22Rv1 (cell line): ENCODE results near the gene ANO7.

ENCODE experiments used
- H3K27ac ChIP-seq: fragments of 450-650 bp; 2 replicates; pipeline ENCODE4 v1.5.1; 2017
- ZFX ChIP-seq: fragments of 450-650 bp; IDR thresholded peaks from 2 replicates; pipeline ENCODE4 v1.6.1; 2017; ENCODE audit warnings: antibody characterized with exemption, borderline replicate concordance
- TF ChIP-seq, protein P1 (sequence below): fragments of 450-650 bp; IDR thresholded peaks from 2 replicates; pipeline ENCODE4 v1.5.1; 2017; ENCODE audit warnings: mild to moderate bottlenecking

ANO7 gene

DNA sequence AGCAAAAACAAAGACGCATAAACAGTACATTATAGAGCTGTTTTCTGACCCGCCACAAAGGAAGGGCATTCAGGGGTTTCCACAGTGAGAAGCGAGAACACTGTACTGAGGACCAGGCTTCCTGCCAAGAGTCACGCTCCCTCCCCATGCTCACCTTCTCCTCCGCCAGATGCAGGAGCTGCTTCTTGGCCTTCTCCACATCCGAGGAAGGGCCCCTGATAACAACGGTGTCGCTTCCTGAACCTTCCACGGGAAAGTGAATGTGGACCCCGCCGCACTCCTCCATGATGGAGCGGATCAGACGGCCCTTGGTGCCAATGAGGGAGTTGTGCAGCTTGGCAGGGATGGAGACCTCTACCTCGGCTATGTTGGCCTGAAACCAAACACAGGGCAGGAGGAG lies 53.8 kb downstream of the ANO7 start:
- no peak overlapping the region for H3K27ac ChIP-seq
- no peak for TF ChIP-seq ZFX
- TF ChIP-seq, protein P1, sequence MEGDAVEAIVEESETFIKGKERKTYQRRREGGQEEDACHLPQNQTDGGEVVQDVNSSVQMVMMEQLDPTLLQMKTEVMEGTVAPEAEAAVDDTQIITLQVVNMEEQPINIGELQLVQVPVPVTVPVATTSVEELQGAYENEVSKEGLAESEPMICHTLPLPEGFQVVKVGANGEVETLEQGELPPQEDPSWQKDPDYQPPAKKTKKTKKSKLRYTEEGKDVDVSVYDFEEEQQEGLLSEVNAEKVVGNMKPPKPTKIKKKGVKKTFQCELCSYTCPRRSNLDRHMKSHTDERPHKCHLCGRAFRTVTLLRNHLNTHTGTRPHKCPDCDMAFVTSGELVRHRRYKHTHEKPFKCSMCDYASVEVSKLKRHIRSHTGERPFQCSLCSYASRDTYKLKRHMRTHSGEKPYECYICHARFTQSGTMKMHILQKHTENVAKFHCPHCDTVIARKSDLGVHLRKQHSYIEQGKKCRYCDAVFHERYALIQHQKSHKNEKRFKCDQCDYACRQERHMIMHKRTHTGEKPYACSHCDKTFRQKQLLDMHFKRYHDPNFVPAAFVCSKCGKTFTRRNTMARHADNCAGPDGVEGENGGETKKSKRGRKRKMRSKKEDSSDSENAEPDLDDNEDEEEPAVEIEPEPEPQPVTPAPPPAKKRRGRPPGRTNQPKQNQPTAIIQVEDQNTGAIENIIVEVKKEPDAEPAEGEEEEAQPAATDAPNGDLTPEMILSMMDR: no peak

DNA sequence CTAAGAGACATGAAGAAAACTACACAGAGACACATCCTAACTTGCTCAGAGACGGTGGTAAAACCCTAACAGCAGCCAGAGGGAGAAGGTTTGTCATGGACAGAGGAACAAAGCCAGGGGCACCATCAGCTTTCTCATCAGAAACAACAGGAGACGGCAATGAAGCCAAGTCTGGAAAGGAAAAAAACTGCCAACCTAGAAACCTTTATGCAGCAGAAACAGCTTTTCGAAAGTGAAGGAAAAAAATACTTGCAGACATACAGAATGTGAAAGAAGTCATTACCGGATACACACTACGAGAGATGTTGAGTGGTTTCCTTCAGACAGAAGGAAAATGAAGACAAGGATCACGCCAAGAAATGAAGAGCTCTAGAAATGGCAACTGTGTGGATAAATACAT lies 55.9 kb downstream of the ANO7 start:
- no peak for TF ChIP-seq ZFX
- TF ChIP-seq, protein P1: no peak
- no peak overlapping the region for H3K27ac ChIP-seq

DNA sequence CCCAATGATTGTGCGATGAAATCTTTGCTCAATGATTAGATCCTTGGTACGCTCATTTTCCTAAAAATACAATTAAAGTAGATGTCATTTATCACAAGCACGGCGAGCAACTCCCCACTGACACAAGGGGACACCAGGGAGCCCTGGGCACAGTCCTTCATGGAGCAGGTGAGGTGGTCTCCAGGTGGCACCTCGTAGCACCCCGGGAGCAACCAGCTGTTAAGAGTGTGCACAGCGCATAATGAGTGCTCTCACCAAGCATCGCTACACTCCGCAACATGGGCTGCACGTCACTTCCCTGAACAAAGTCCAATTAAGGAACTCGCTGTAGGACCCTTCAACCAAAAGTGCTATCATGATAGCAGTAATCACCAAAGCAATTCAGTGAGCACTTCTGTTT lies 59.8 kb downstream of the ANO7 start:
- TF ChIP-seq, protein P1: no peak
- no peak for TF ChIP-seq ZFX
- no peak overlapping the region for H3K27ac ChIP-seq

DNA sequence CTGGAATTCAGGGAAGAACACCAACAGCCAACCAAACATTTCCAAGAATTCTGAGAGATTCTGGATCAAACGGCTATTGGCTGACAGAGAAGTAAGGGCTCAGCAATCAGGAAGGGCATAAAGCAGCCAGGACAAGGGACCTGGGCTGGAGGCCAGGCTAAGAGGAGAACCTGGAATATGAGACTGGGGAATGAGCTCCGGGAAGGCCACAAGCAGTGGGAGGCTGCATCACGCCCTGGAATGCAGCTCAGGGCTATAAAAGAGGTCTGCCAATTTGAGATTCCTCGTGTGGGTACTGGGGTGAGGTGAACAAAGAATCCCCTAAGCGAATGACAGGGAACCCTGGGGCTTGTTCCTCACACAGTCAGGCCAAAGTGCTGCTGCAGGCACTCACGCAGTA lies 60.4 kb downstream of the ANO7 start:
- TF ChIP-seq, protein P1: no peak
- no peak for TF ChIP-seq ZFX
- no peak overlapping the region for H3K27ac ChIP-seq

DNA sequence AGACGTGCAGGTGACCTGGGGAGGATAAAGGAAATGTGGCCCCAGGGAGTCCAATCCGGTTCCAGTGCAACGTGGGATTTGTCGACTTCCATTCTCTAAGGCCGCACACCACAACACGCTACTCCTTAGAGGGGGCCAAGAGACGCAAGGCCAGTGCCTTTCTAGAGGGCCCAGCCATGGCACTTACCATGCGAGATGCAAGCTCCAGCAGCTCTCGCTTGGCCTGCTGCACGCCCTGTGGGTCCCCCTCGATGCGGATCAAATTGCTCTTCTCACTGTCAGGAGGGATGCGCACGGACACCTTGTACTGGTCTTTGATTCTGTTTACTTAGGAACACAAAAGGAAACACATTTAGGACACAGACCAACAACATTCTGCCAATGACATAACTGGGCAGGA lies 61.2 kb downstream of the ANO7 start:
- H3K27ac ChIP-seq: no peak overlapping the region
- TF ChIP-seq, protein P1: no peak
- TF ChIP-seq ZFX: no peak

DNA sequence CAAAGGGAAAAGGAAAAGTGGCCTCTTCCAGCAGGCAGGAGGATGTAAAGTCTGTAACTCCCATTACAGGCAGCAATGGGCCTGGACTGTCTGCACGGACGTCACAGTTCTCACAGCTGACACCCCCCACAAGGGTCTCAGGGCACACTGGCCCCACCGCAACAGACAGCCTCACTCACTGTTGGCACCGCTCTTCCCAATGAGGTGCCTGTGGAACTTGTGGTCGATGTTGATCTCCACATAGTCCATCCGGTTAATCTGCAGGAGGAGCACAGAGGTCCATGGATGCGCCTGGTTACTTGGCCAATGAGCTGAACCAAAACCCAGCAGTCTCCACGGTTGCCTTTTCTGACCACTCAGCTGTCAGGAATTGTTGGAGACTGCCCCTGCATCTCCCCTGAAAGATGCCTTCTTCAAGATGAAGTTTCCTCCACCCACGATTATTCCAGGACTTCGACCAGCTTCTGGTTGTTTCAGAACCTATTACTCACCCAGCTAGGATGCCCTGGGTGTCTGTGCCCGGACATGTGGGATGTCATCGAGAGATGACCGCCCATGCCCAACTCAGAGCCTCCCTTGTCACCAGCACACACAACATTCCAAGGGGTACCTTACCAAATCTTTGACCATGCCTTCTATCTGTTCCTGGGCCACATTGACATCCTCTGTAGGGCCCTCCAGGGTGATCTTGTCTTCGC lies 64.5 kb downstream of the ANO7 start:
- TF ChIP-seq, protein P1: no peak
- TF ChIP-seq ZFX: no peak

DNA sequence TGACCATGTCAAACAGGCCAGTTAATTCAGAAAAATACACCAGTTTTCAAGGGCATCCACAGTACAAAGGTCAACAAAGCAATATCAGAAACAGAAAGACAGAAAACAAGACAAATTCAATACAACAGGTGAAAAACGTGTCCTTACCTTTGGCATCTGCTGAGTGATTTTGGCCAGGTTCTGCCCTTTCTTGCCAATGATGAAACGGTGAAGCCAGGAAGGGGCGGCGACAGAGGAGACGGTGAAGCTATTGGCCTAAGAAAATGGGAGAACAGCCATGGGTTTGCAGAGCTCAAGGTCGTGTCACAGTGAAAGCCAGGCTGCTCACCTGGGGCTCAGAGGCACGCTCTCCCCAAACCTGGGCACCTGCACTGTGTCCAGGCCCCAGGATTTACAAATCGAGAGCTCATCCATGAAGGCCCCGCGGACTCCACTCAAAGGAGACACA lies 66.5 kb downstream of the ANO7 start:
- no peak overlapping the region for H3K27ac ChIP-seq
- TF ChIP-seq, protein P1: no peak
- no peak for TF ChIP-seq ZFX

More for the DNA sequence above, 64.5 kb downstream of the ANO7 start:
- no peak overlapping the region for H3K27ac ChIP-seq
